NCI-H2196 (cell line): ENCODE results near the gene UVSSA.
"Not testable (repeated sequence)": the region's sequence is repeated elsewhere in the genome, so short reads cannot be mapped to it uniquely, and the experiment has no call there.

Experiments used
- DNase-seq: peaks from one replicate; lab custom pipeline; 2025; ENCODE audit not compliant: unreplicated experiment; lab: John Stamatoyannopoulos, UW

Gene UVSSA

DNA sequence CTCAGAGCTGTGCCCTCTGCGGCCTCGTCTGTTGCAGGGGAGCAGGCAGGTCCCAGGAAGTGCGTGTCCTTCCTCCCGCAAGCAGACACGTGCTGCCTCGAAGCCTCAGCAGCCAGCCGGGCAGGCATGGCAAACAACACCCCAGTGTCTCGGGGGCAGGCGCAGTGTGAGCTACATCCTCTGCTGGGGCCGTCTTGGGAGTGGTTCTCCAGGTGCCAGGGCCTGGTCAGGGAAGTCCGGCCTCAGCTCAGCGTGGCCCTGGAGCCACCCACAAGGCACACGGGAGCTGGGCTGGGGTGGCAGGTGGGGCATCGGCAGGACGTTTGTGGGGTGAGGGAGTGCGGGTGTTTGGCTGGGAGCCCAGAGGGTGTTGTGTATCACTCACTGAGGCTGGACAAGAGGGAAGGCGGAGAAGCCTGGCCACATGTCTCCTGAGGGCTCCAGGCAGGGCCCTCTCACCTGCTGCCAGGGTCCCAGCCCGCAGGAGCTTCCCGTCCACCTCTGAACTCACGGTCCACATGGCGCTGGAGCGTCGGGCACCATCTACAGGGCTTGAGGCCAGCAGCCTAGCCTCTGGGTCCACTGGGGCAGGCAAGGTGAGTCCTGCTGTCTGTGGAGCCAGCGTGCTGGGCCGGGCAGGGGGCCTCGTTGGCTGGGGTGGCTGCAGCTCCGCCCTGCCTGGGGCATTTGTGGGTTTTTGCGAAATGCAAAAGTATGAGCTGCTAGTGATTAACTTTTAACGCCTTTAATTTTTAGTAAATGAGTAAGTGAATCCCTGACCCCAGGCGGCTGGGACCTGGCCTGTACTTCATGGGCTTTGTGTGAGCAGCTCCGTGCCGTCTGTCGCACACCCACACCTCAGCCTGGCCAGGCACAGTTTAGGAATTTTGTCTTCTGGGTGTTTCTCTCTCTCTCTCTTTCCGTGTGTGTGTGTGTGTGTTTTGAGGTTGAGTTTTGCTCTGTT, 17.3 kb upstream of the UVSSA start:
- DNase-seq = peak; percentile 77

GRCh38 chr4:1330761-1331590, 16.0 kb upstream of the UVSSA start:
- DNase-seq = no peak

DNA sequence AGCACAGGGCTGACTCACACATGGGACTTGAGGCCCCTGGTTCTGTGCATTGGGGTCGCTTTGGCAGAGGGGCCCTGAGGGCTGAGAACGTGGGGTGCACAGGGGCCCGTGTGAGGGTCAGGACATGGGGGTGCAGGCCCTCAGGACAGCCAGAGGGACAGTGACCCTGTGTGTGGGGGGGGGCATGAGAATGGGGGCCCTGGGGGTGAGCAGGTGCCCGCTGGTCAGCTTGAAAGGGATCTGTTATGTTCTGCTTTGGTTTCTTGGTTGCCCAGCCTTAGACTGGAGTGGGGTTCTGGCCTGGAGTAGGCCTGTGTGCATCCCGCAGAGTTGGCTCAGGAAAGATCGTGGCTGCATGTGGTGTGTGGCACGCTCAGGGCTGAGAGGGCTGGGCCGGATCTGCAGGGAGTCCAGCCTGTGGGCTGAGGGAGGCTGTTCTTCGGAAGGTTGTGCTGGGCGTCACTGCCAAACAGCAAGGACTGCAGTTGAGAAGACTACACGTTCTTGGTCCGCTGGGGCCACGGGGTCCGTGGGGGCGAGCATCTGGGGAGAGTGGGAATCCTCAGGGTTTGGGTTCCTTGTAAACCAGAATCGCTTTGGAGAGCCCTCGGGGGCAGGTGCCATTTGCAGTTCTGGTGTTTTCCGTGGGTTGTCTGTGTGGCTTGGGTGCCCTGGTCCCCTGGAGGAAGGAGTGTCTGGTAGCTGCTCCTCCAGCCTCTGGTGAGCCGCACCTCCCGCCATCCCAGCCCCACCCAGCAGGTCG, 15.2 kb upstream of the UVSSA start:
- DNase-seq = no peak

GRCh38 chr4:1332686-1333085, 14.3 kb upstream of the UVSSA start:
- no peak for DNase-seq

GRCh38 chr4:1333256-1333655, 13.8 kb upstream of the UVSSA start:
- DNase-seq = no peak

- DNase-seq = not testable (repeated sequence)
Measured at GRCh38 chr4:1333851-1334578, 13.0 kb upstream of the UVSSA start.

DNA sequence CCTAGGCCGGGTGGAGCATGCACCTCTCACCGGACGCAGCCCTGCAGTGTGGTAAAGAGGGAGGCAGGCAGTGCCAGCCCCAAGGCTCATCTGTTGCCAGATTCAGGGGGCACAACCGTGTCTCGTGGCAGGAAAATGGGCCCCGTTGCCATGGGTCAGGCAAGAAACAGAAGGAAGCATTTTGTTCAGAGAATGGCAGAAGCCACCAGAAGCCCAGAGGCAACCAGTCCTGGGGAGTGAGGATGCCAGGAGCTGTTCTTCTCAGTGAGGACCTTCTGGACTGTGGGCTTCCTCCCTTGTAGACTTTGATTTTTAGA, 12.5 kb upstream of the UVSSA start:
- no peak for DNase-seq

DNA sequence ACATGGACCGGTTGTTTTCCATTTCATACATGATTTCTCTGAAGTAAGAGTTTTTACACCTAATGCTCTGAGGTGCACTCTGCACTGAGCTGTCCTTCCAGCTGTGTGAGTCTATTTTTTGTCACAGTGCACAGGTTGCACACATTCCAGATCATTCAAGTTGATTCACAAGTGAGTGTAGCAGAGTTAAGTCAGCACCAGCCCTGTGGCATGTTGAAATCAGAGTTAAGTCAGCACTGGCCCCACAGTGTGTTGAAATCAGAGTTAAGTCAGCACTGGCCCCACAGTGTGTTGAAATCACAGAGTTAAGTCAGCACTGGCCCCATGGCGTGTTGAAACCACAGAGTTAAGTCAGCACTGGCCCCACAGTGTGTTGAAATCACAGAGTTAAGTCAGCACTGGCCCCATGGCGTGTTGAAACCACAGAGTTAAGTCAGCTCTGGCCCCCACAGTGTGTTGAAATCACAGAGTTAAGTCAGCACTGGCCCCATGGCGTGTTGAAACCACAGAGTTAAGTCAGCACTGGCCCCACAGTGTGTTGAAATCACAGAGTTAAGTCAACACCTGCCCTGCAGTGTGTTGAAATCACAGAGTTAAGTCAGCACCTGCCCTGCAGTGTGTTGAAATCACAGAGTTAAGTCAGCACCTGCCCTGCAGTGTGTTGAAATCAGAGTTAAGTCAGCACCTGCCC, 11.7 kb upstream of the UVSSA start:
- not testable (repeated sequence) for DNase-seq

DNA sequence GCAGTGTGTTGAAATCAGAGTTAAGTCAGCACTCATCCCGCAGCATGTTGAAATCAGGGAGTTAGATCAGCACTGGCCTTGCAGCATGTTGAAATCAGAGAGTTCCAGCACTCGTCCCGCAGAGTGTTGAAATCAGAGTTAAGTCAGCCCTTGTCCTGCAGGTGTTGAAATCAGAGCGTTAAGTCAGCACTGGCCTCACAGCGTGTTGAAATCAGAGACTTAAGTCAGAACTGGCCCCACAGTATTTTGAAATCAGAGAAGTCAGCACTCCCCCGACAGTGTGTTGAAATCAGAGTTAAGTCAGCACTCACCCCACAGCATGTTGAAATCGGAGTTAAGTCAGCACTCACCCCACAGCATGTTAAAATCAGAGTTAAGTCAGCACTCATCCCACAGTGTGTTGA, 10.9 kb upstream of the UVSSA start:
- DNase-seq = no peak

GRCh38 chr4:1337376-1337831, 9.6 kb upstream of the UVSSA start:
- no peak for DNase-seq

DNA sequence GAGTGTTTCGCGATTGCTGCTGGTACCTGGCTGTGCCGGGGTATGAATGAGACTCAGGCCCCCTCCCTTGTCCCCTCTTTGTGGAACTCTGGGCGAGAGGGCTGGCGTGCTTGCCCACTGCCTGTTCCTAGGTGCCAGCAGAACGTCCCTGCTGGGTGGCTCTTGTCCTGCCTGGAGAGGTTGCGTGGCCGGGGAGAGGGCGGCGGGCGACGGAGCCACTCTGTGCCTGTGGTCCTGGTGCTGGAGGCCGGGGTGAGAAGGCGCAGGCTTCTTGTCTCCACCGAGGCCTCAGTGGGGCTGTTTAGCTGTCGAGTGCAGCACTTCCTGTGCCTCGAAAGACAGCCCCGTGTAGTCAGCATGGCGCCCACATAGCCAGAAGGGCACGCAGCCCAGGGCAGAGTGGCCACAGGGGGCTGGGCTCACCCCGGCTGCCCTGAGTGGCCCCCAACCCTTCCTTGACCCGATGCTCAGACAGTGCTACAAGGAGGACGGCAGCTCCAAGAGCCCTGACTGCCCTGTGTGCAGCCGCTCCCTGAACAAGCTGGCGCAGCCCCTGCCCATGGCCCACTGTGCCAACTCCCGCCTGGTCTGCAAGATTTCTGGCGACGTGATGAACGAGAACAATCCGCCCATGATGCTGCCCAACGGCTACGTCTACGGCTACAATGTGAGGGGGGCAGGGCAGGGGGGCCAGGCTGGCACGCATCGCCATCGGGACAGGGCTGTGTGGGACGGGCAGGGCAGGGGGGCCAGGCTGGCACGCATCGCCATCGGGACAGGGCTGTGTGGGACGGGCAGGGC, 8.9 kb upstream of the UVSSA start:
- no peak for DNase-seq

- DNase-seq = no peak
Measured at GRCh38 chr4:1338752-1339414, 8.1 kb upstream of the UVSSA start.

DNA sequence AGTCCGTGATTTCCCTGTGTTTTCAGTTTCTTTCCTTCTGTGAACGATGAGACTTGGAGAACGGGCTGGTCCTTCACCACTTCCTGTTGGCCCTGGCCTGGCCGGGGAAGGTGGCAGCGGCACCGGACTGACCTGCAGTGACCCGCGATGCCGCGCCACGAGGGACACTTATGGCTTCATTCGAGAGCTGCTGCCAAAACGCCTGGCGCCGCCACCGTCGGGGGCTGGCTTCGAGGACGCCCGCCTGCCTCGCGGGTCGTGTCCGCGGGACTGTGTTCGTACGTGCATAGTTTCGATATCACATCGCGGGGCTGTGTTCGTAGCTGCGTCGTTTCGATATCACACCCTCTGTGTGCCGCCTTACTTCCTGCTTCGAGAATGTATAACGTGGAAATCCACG, 7.5 kb upstream of the UVSSA start:
- DNase-seq = no peak

GRCh38 chr4:1340181-1340747, 6.7 kb upstream of the UVSSA start:
- no peak for DNase-seq

GRCh38 chr4:1340861-1341260, 6.1 kb upstream of the UVSSA start:
- no peak for DNase-seq

GRCh38 chr4:1342003-1342402, 5.0 kb upstream of the UVSSA start:
- DNase-seq = no peak

DNA sequence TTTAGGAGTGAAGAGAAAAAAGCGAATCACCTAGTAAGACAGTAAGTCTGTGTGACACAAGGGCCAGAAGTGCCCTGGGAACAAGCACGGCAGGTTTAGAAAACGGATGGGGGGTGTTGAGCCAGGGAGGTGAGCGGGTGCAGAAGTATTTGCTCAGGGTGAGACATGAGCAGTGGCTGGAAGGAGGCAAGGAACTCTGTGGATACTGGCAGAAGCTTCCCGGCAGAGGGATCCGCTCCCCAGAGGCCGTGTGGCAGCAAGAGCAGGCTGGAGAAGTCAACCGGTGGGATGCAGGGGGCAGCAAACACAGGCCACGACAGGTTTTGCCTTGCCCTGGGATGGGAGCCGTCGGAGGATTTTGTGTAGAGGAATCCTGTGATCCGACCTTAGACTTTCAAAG, 2.3 kb upstream of the UVSSA start:
- no peak for DNase-seq
